HG03460 (cell line): Measurements from ENCODE around the gene SHLD1.

Source experiments
- ATAC-seq: cut with Tn5 transposase; IDR thresholded peaks from one replicate; pipeline ENCODE4 v1.9.1; 2021; ENCODE audit not compliant: unreplicated experiment

Gene SHLD1

GRCh38 chr20:5845681-5846615 is 95.7 kb downstream of the SHLD1 start:
- no peak for ATAC-seq

GRCh38 chr20:5848711-5849505 is 98.7 kb downstream of the SHLD1 start:
- ATAC-seq, result no peak

- ATAC-seq, result no peak
Observed at GRCh38 chr20:5855939-5856338, 105.7 kb downstream of the SHLD1 start.

- ATAC-seq, result no peak
Observed at GRCh38 chr20:5859608-5860007, 109.4 kb downstream of the SHLD1 start.

- ATAC-seq, result no peak
Observed at GRCh38 chr20:5862703-5863039, 112.5 kb downstream of the SHLD1 start.

GRCh38 chr20:5863040-5863833 is 113.0 kb downstream of the SHLD1 start:
- ATAC-seq, result no peak

GRCh38 chr20:5864428-5864827 is 114.2 kb downstream of the SHLD1 start:
- ATAC-seq, result no peak

- no peak for ATAC-seq
Observed at GRCh38 chr20:5864873-5865587, 114.8 kb downstream of the SHLD1 start.

- no peak for ATAC-seq
Observed at GRCh38 chr20:5865604-5866003, 115.4 kb downstream of the SHLD1 start.

GRCh38 chr20:5870568-5870981 is 120.4 kb downstream of the SHLD1 start:
- ATAC-seq, result no peak

- no peak for ATAC-seq
Observed at GRCh38 chr20:5871459-5872410, 121.5 kb downstream of the SHLD1 start.

- no peak for ATAC-seq
Observed at GRCh38 chr20:5877128-5877527, 126.9 kb downstream of the SHLD1 start.

GRCh38 chr20:5880326-5880725 is 130.1 kb downstream of the SHLD1 start:
- no peak for ATAC-seq

- ATAC-seq, result no peak
Observed at GRCh38 chr20:5881703-5882102, 131.5 kb downstream of the SHLD1 start.

GRCh38 chr20:5882166-5882565 is 132.0 kb downstream of the SHLD1 start:
- no peak for ATAC-seq

GRCh38 chr20:5884465-5885335 is 134.5 kb downstream of the SHLD1 start:
- no peak for ATAC-seq

- no peak for ATAC-seq
Observed at GRCh38 chr20:5885866-5886265, 135.7 kb downstream of the SHLD1 start.

- no peak for ATAC-seq
Observed at GRCh38 chr20:5886788-5887187, 136.6 kb downstream of the SHLD1 start.

GRCh38 chr20:5887386-5887785 is 137.2 kb downstream of the SHLD1 start:
- ATAC-seq, result no peak
